SK-N-SH (cell line): ENCODE measurements around the gene TMEM267. TPM values are rescaled to one million over a fixed set of nuclear protein-coding genes. Genes with fewer than 3 reads are reported as not detected.
"Not testable (repeated sequence)": the region's sequence is repeated elsewhere in the genome, so short reads cannot be mapped to it uniquely, and the experiment has no call there.

ENCODE experiments used
- CTCF ChIA-PET: fragments of 300-600, 350-600 bp; formaldehyde crosslinking; extraction: SDS; loops from one replicate; lab custom pipeline; 2021; lab: Yijun Ruan, JAX
- POLR2A ChIA-PET: fragments of 350-600 bp; sonication (Branson Sonifier 250); formaldehyde crosslinking; extraction: SDS; loops from one replicate; lab custom pipeline; 2020; ENCODE audit warnings: antibody characterized with exemption, inconsistent platforms; lab: Yijun Ruan, JAX
- DNase-seq: peaks from one replicate; pipeline ENCODE4 v3.0.0; 2012
- H2AFZ ChIP-seq: fragments of 200-600 bp; sonication (generic); 2 replicates; pipeline ENCODE4 v1.8.1; 2016; ENCODE audit warnings: antibody characterized with exemption, mild to moderate bottlenecking, low read depth
- H3F3A ChIP-seq: fragments of 200-600 bp; sonication (generic); replicated peaks from 2 replicates; pipeline ENCODE3; 2016; ENCODE audit warnings: antibody characterized with exemption, mild to moderate bottlenecking; ENCODE audit not compliant: insufficient read depth
- H3K27ac ChIP-seq, 2 experiments: fragments of 200-500 bp in 1 of 2; fragments of 200-600 bp in 1 of 2; sonication (Bioruptor generic) in 1 of 2; sonication (generic), shearing (Covaris generic) in 1 of 2; 2 replicates each; pipeline versions ENCODE4 v1.5.1 to v1.6.1; 2014 to 2016; ENCODE audit warnings: low read depth in 2 of 2, inconsistent platforms in 1 of 2, low read length in 1 of 2, mild to moderate bottlenecking in 1 of 2, mixed read lengths in 1 of 2
- H3K27me3 ChIP-seq: fragments of 200-600 bp; sonication (generic), shearing (Covaris generic); 2 replicates; pipeline ENCODE4 v1.6.1; 2016; ENCODE audit warnings: mixed run types; ENCODE audit not compliant: insufficient read depth
- H3K36me3 ChIP-seq, 2 experiments: fragments of 200-500 bp in 1 of 2; fragments of 200-600 bp in 1 of 2; sonication (Bioruptor generic) in 1 of 2; sonication (generic) in 1 of 2; replicated peaks in 1 of 2; 2 replicates each; pipeline versions ENCODE3 to v1.5.1; 2014 to 2016; ENCODE audit warnings: low read length in 1 of 2, mild to moderate bottlenecking in 1 of 2; ENCODE audit not compliant: insufficient read depth in 2 of 2, control insufficient read depth in 1 of 2
- H3K4me1 ChIP-seq, 2 experiments: fragments of 200-500 bp in 1 of 2; fragments of 200-600 bp in 1 of 2; sonication (Bioruptor generic) in 1 of 2; sonication (generic), shearing (Covaris generic) in 1 of 2; 2 replicates each; pipeline versions ENCODE4 v1.5.1 to v1.6.1; 2014 to 2016; ENCODE audit warnings: low read depth in 1 of 2, low read length in 1 of 2, mixed run types in 1 of 2; ENCODE audit not compliant: insufficient read depth in 2 of 2, control insufficient read depth in 1 of 2
- H3K4me2 ChIP-seq: fragments of 200-600 bp; sonication (generic), shearing (Covaris generic); 2 replicates; pipeline ENCODE4 v1.6.1; 2017; ENCODE audit warnings: mixed run types
- H3K4me3 ChIP-seq, 2 experiments: fragments of 200-500 bp in 1 of 2; fragments of 200-600 bp in 1 of 2; sonication (Bioruptor generic) in 1 of 2; sonication (generic), shearing (Covaris generic) in 1 of 2; 2 replicates each; pipeline versions ENCODE4 v1.5.1 to v1.8.1; 2014 to 2016; ENCODE audit warnings: low read depth in 2 of 2, inconsistent platforms in 1 of 2, low read length in 1 of 2, mild to moderate bottlenecking in 1 of 2, mixed read lengths in 1 of 2, moderate library complexity in 1 of 2
- H3K79me2 ChIP-seq: fragments of 200-600 bp; sonication (generic); 2 replicates; pipeline ENCODE4 v1.8.1; 2017; ENCODE audit warnings: mild to moderate bottlenecking; ENCODE audit not compliant: insufficient read depth
- H3K9ac ChIP-seq: fragments of 200-600 bp; sonication (generic); 2 replicates; pipeline ENCODE4 v1.6.1; 2017; ENCODE audit warnings: mixed run types
- H3K9me2 ChIP-seq: fragments of 200-600 bp; sonication (generic); 2 replicates; pipeline ENCODE4 v1.6.1; 2017; ENCODE audit warnings: mixed run types
- H3K9me3 ChIP-seq: fragments of 200-600 bp; sonication (generic); 2 replicates; pipeline ENCODE4 v1.6.1; 2017; ENCODE audit warnings: mixed run types, mild to moderate bottlenecking, moderate library complexity
- H4K20me1 ChIP-seq: fragments of 200-600 bp; sonication (generic); 2 replicates; pipeline ENCODE4 v1.6.1; 2017; ENCODE audit warnings: mild to moderate bottlenecking, mixed run types; ENCODE audit not compliant: insufficient read depth
- CHD2 ChIP-seq: fragments of 150-350 bp; IDR thresholded peaks from 2 replicates; pipeline ENCODE4 v1.6.1; 2018; ENCODE audit warnings: low read length; ENCODE audit not compliant: partially characterized antibody
- EZH2phosphoT487 ChIP-seq: fragments of 200-600 bp; sonication (generic); IDR thresholded peaks from 2 replicates; pipeline ENCODE4 v1.6.1; 2017; ENCODE audit warnings: low read depth, mixed run types, mild to moderate bottlenecking, antibody characterized with exemption, moderate library complexity, borderline replicate concordance
- FOSL2 ChIP-seq: IDR thresholded peaks from 2 replicates; pipeline ENCODE4 v1.4.0; 2012; ENCODE audit warnings: low read depth, mild to moderate bottlenecking, moderate library complexity, borderline replicate concordance
- FOXJ3 ChIP-seq: sonication (generic); formaldehyde crosslinking; IDR thresholded peaks from 2 replicates; pipeline ENCODE4 v1.5.1; 2020; ENCODE audit warnings: mild to moderate bottlenecking, missing genetic modification reagents
- MXI1 ChIP-seq: IDR thresholded peaks from 2 replicates; pipeline ENCODE4 v1.6.1; 2012; ENCODE audit warnings: mild to moderate bottlenecking, low read depth, low read length, improper control_type of control experiment
- RAD21 ChIP-seq: IDR thresholded peaks from 2 replicates; pipeline ENCODE4 v1.6.1; 2012; ENCODE audit warnings: mild to moderate bottlenecking, low read length
- RFX5 ChIP-seq: IDR thresholded peaks from 2 replicates; pipeline ENCODE4 v1.6.1; 2012; ENCODE audit warnings: mild to moderate bottlenecking, improper control_type of control experiment, low read length
- RXRA ChIP-seq: IDR thresholded peaks from 2 replicates; pipeline ENCODE4 v1.4.0; 2012; ENCODE audit warnings: low read depth, mild to moderate bottlenecking, borderline replicate concordance
- SMC3 ChIP-seq: IDR thresholded peaks from 2 replicates; pipeline ENCODE4 v1.6.1; 2012; ENCODE audit warnings: low read depth, low read length, improper control_type of control experiment
- TCF12 ChIP-seq: IDR thresholded peaks from 2 replicates; pipeline ENCODE4 v1.4.0; 2012
- YY1 ChIP-seq: IDR thresholded peaks from 2 replicates; pipeline ENCODE4 v1.4.0; 2012; ENCODE audit warnings: low read depth, mild to moderate bottlenecking
- WGBS: methylation state at CpG from one replicate; pipeline ENCODE4 v1.1.6; 2017; ENCODE audit warnings: low lambda C conversion rate; 5-methylcytosine and 5-hydroxymethylcytosine counted together
- polyA plus RNA-seq, 3 experiments: library from polyadenylated mRNA; depleted of rRNA; stranded (reverse); fragments of >200 nt; gene quantifications; 2 replicates each; pipeline ENCODE4 v1.2.3, GENCODE V29; 2012
- TF ChIP-seq, protein P1 (sequence below): IDR thresholded peaks from 2 replicates; pipeline ENCODE4; 2012

TMEM267 gene
- polyA plus RNA-seq, 1 of the 3 experiments (the other 2 are of a cell fraction): 5.7 TPM

DNA sequence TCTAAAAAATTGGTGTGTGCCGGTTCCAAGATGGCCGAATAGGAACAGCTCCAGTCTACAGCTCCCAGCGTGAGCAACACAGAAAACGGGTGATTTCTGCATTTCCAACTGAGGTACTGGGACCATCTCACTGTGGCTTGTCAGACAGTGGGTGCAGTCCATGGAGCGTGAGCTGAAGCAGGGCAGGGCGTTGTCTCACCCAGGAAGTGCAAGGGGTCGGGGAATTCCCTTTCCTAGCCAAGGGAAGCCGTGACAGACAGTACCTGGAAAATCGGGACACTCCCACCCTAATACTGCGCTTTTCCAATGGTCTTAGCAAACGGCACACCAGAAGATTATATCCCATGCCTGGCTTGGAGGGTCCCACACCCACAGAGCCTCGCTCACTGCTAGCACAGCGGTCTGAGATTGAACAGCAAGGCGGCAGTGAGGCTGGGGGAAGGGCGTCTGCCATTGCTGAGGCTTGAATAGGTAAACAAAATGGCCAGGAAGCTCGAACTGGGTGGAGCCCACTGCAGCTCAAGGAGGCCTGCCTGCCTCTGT, 81.1 kb downstream of the TMEM267 start:
- H3F3A ChIP-seq, H3K9me2 ChIP-seq, H3K27ac ChIP-seq, H3K9ac ChIP-seq, H3K79me2 ChIP-seq, DNase-seq, H3K4me1 ChIP-seq, H3K27me3 ChIP-seq, H3K9me3 ChIP-seq, H4K20me1 ChIP-seq, H3K36me3 ChIP-seq: not testable (repeated sequence)
- TF ChIP-seq YY1: peak; percentile 66; the same call in 1 of the 2 replicates
- H2AFZ ChIP-seq: peak overlapping the region; percentile 71
- 15% methylated on average over 15 of the region's 16 CpGs for WGBS
- peak overlapping the region; percentile 43 to 49 for H3K4me3 ChIP-seq
- ChIA-PET CTCF (interaction anchor here (0.7 to 1.6 kb wide), 2 partner anchors 13 to 296 kb away, joined by 3 read pairs; no protein-coding TSS in a partner anchor), POLR2A (interaction anchor here (1.3 kb wide), 1 partner anchor 81 kb away, joined by 6 read pairs; the partner anchor contains the start of gene TMEM267)
- peak overlapping the region; percentile 27 for H3K4me2 ChIP-seq

DNA sequence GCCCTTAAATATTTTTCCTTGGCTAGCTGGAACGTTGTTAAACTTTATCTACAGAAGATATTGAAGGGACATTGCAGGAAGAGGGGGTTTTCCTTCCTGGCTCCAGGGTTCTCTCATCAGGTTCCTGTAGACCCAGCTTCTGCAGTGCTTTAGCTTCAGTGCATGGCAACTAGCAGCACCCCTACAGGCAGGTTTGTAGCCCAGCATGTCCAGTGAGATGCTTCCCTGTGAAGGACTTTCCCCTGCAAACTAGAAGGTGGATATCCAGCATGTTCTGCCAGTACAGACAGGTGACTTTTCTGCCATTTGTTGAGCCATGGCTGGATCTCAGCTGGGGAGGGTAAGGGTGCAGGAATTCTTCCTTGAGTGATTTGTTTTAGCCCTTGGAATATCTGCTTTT, 81.8 kb downstream of the TMEM267 start:
- no peaks in the 10 kb centered on the region for H3F3A ChIP-seq
- H3K27me3 ChIP-seq: peaks cover 10% of the 10 kb centered on the region; the same call in 1 of the 2 replicates
- no peaks in the 10 kb centered on the region; a peak in 1 of 4 replicates for H3K4me1 ChIP-seq
- no peak for TF ChIP-seq RXRA
- TF ChIP-seq FOSL2: no peak
- no peak for TF ChIP-seq YY1
- no peak for TF ChIP-seq SMC3
- no peak for TF ChIP-seq MXI1
- no peak for TF ChIP-seq CHD2
- no peak for TF ChIP-seq TCF12
- TF ChIP-seq RFX5: no peak
- TF ChIP-seq RAD21: no peak
- TF ChIP-seq EZH2phosphoT487: no peak
- TF ChIP-seq, protein P1, sequence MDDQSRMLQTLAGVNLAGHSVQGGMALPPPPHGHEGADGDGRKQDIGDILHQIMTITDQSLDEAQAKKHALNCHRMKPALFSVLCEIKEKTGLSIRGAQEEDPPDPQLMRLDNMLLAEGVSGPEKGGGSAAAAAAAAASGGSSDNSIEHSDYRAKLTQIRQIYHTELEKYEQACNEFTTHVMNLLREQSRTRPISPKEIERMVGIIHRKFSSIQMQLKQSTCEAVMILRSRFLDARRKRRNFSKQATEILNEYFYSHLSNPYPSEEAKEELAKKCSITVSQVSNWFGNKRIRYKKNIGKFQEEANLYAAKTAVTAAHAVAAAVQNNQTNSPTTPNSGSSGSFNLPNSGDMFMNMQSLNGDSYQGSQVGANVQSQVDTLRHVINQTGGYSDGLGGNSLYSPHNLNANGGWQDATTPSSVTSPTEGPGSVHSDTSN: no peak
- no peak for TF ChIP-seq FOXJ3
- no peaks in the 10 kb centered on the region for H3K9me3 ChIP-seq
- WGBS: 0% methylated on average over 1 of the region's 1 CpG
- H3K9me2 ChIP-seq: no peaks in the 10 kb centered on the region
- H2AFZ ChIP-seq: peak overlapping the region; percentile 71; the same call in 1 of the 2 replicates
- H4K20me1 ChIP-seq: no peaks in the 10 kb centered on the region
- H3K4me2 ChIP-seq: no peak overlapping the region
- POLR2A ChIA-PET: interaction anchor here (1.3 kb wide), 1 partner anchor 82 kb away, joined by 6 read pairs; the partner anchor contains the start of gene TMEM267
- CTCF ChIA-PET: interaction anchor here (1.4 to 2.1 kb wide), 3 partner anchors 12 to 295 kb away, joined by 3 to 11 read pairs (median 3); no protein-coding TSS in a partner anchor
- H3K36me3 ChIP-seq: no peaks in the 10 kb centered on the region
- H3K27ac ChIP-seq: no peak overlapping the region
- no peak overlapping the region for H3K9ac ChIP-seq
- H3K79me2 ChIP-seq: no peaks in the 10 kb centered on the region
- peak; percentile 51 for DNase-seq
- no peak overlapping the region for H3K4me3 ChIP-seq
